Natural killer cell (primary cell): ENCODE measurements around the gene ZNF816. TPM values are rescaled to one million over a fixed set of nuclear protein-coding genes. Genes with fewer than 3 reads are reported as not detected.
"Not testable (repeated sequence)": the region's sequence is repeated elsewhere in the genome, so short reads cannot be mapped to it uniquely, and the experiment has no call there.

Experiments
- ATAC-seq, 3 donors: fragments of 150-1000 bp in 2 of 3; fragments of 200-7000 bp in 1 of 3; cut with Tn5 transposase; 1 replicate in 1 of 3; 2 replicates in 2 of 3; pipeline ENCODE4 v1.10.0; 2021; ENCODE audit warnings: mild to moderate bottlenecking in 2 of 3, moderate library complexity in 2 of 3
- DNase-seq, 2 donors: peaks; one replicate each; pipeline versions ENCODE4 v3.0.0 to v3.0.0-alpha.2; 2013 to 2021; ENCODE audit warnings: mixed read lengths in 1 of 2
- H3K27ac ChIP-seq: one replicate; pipeline ENCODE4 v1.5.1; 2013; ENCODE audit warnings: mild to moderate bottlenecking, low read length
- H3K27me3 ChIP-seq: one replicate; pipeline ENCODE4 v1.6.1; 2013; ENCODE audit warnings: low read length; ENCODE audit not compliant: control insufficient read depth, insufficient read depth
- H3K36me3 ChIP-seq: one replicate; pipeline ENCODE4 v1.6.1; 2013; ENCODE audit warnings: low read length; ENCODE audit not compliant: control insufficient read depth, insufficient read depth
- H3K4me1 ChIP-seq: one replicate; pipeline ENCODE4 v1.6.1; 2013; ENCODE audit warnings: low read length; ENCODE audit not compliant: control insufficient read depth, insufficient read depth
- H3K4me3 ChIP-seq: one replicate; pipeline ENCODE4 v1.5.1; 2013; ENCODE audit warnings: low read length
- H3K9me3 ChIP-seq: one replicate; pipeline ENCODE4 v1.6.1; 2013; ENCODE audit warnings: low read length; ENCODE audit not compliant: control insufficient read depth, insufficient read depth
- H3K27ac Mint-ChIP-seq, 2 donors: one replicate each; pipeline ENCODE4 v1.8.0; 2022; ENCODE audit warnings: mild to moderate bottlenecking in 2 of 2, mixed read lengths in 2 of 2, moderate library complexity in 1 of 2
- H3K27me3 Mint-ChIP-seq, 2 donors: one replicate each; pipeline ENCODE4 v1.8.0; 2022; ENCODE audit warnings: low read depth in 2 of 2, mixed read lengths in 2 of 2
- H3K36me3 Mint-ChIP-seq: one replicate; pipeline ENCODE4 v1.8.0; 2022; ENCODE audit warnings: mixed read lengths
- H3K4me1 Mint-ChIP-seq, 2 donors: one replicate each; pipeline ENCODE4 v1.8.0; 2022; ENCODE audit warnings: mixed read lengths in 2 of 2
- H3K4me3 Mint-ChIP-seq: one replicate; pipeline ENCODE4 v1.8.0; 2022; ENCODE audit warnings: mild to moderate bottlenecking, moderate library complexity, mixed read lengths
- H3K9me3 Mint-ChIP-seq, 2 donors: one replicate each; pipeline ENCODE4 v1.8.0; 2022; ENCODE audit warnings: mixed read lengths in 2 of 2
- CTCF ChIP-seq: fragments of 200-600 bp; IDR thresholded peaks from one replicate; pipeline ENCODE4 v1.8.0; 2022; ENCODE audit warnings: antibody characterized with exemption
- WGBS: methylation state at CpG from one replicate; pipeline ENCODE4 v1.1.7; 2013; ENCODE audit warnings: missing lambda C conversion rate; ENCODE audit not compliant: insufficient coverage; 5-methylcytosine and 5-hydroxymethylcytosine counted together
- intact Hi-C: fragments of 100-400 bp; cut with micrococcal nuclease; formaldehyde crosslinking; loops from one replicate; pipeline ENCODE4 v1.14.2; 2022
- total RNA-seq, 4 donors: library from RNA; stranded (reverse); fragments of 120-200 nt in 1 of 4; gene quantifications; one replicate each; pipeline versions ENCODE4 v1.2.3 to v1.2.4, GENCODE V29; 2013 to 2022

Gene ZNF816
- total RNA-seq, 3 donors from 2014 or later (not counting 1 experiment from before 2014, with no cell fraction given), result 4.1 to 11.3 (median 7.7) TPM

- H3K9me3 Mint-ChIP-seq, result peaks cover 0 to 6% of the 10 kb centered on the region in 2 donors
- H3K9me3 ChIP-seq, result peaks cover 45% of the 10 kb centered on the region
- no peak for ATAC-seq
- 90% methylated on average over 24 of the region's 24 CpGs for WGBS
- peaks cover 17% of the 10 kb centered on the region for H3K4me1 ChIP-seq
- peak overlapping the region; percentile 21 for H3K4me3 Mint-ChIP-seq
- peaks cover 4% of the 10 kb centered on the region for H3K36me3 ChIP-seq
- no peak overlapping the region for H3K4me3 ChIP-seq
- intact Hi-C loops, result loop anchor here (10.0 kb wide), 1 partner anchor 201 kb away; no protein-coding TSS in a partner anchor
- no peaks in the 10 kb centered on the region for H3K27me3 ChIP-seq
- H3K27me3 Mint-ChIP-seq, result no peaks in the 10 kb centered on the region
- H3K27ac Mint-ChIP-seq, result no peak overlapping the region
- H3K27ac ChIP-seq, result no peak overlapping the region
- no peak for DNase-seq
- H3K4me1 Mint-ChIP-seq, result peaks cover 14 to 16% of the 10 kb centered on the region in 2 donors
- no peak for TF ChIP-seq CTCF
- H3K36me3 Mint-ChIP-seq, result peaks cover 15% of the 10 kb centered on the region
Measured at GRCh38 chr19:52945652-52946321, 16.9 kb downstream of the ZNF816 start.

- not testable (repeated sequence) for H3K9me3 Mint-ChIP-seq, H3K27me3 ChIP-seq, H3K27ac Mint-ChIP-seq, H3K36me3 Mint-ChIP-seq, H3K36me3 ChIP-seq, H3K4me3 Mint-ChIP-seq, H3K4me3 ChIP-seq, DNase-seq, H3K27ac ChIP-seq, ATAC-seq, H3K27me3 Mint-ChIP-seq
- peaks cover 17% of the 10 kb centered on the region for H3K4me1 ChIP-seq
- 95% methylated on average over 17 of the region's 17 CpGs for WGBS
- H3K4me1 Mint-ChIP-seq, result peaks cover 14 to 16% of the 10 kb centered on the region in 2 donors
- intact Hi-C loops, result loop anchor here (5.0 to 10.0 kb wide), 2 partner anchors 48 to 200 kb away; partner anchors contain the start of gene ZNF320
- H3K9me3 ChIP-seq, result peaks cover 40% of the 10 kb centered on the region
Measured at GRCh38 chr19:52944703-52945493, 17.8 kb downstream of the ZNF816 start.

- H3K27me3 ChIP-seq, result no peaks in the 10 kb centered on the region
- ATAC-seq, result no peak
- Mint-ChIP-seq H3K9me3 (no peaks in the 10 kb centered on the region), H3K27ac (no peak overlapping the region), H3K4me1 (peaks cover 14 to 22% of the 10 kb centered on the region in 2 donors), H3K4me3 (peak overlapping the region; percentile 6), H3K27me3 (no peaks in the 10 kb centered on the region), H3K36me3 (no peaks in the 10 kb centered on the region)
- no peak overlapping the region for H3K27ac ChIP-seq
- H3K4me1 ChIP-seq, result peaks cover 21% of the 10 kb centered on the region
- TF ChIP-seq CTCF, result no peak
- no peaks in the 10 kb centered on the region for H3K36me3 ChIP-seq
- 88% methylated on average over 16 of the region's 17 CpGs for WGBS
- H3K9me3 ChIP-seq, result peaks cover 37% of the 10 kb centered on the region
- intact Hi-C loops, result loop anchor here (5.0 to 10.0 kb wide), 2 partner anchors 47 to 199 kb away; partner anchors contain the start of gene ZNF320
- H3K4me3 ChIP-seq, result no peak overlapping the region
- no peak for DNase-seq
Measured at GRCh38 chr19:52943884-52944643, 18.6 kb downstream of the ZNF816 start.
